Heart right ventricle (tissue), 16 donors: ENCODE measurements around the gene PROCR. TPM values are rescaled to one million over a fixed set of nuclear protein-coding genes. Genes with fewer than 3 reads are reported as not detected.
A peak's percentile ranks its signal among the peaks of the same experiment; 100 is the strongest.
"Not testable (repeated sequence)": the region's sequence is repeated elsewhere in the genome, so short reads cannot be mapped to it uniquely, and the experiment has no call there.

Experiments
- ATAC-seq, 8 donors: fragments of 200-7000 bp; cut with Tn5 transposase; one replicate each; pipeline ENCODE4 v1.9.1; 2020; ENCODE audit warnings: mild to moderate bottlenecking in 8 of 8, moderate library complexity in 8 of 8, moderate number of reproducible peaks in 1 of 8
- DNase-seq, 2 donors: peaks; one replicate each; pipeline ENCODE4 v3.0.0-alpha.2; 2020
- H3K27ac ChIP-seq, 10 donors: fragments of 200-600 bp; sonication (generic) in 2 of 10; one replicate each; pipeline versions ENCODE4 v1.5.0 to v1.8.0; 2020 to 2022; ENCODE audit warnings: mild to moderate bottlenecking in 3 of 10
- H3K27me3 ChIP-seq, 7 donors: fragments of 200-600 bp; one replicate each; pipeline ENCODE4 v1.8.0; 2021 to 2022; ENCODE audit warnings: mild to moderate bottlenecking in 2 of 7
- H3K36me3 ChIP-seq, 9 donors: fragments of 200-600 bp; sonication (generic) in 1 of 9; one replicate each; pipeline versions ENCODE4 v1.5.0 to v1.8.0; 2020 to 2022; ENCODE audit warnings: mild to moderate bottlenecking in 2 of 9
- H3K4me1 ChIP-seq, 9 donors: fragments of 200-600 bp; sonication (generic) in 1 of 9; one replicate each; pipeline versions ENCODE4 v1.5.0 to v1.8.0; 2020 to 2022; ENCODE audit warnings: mild to moderate bottlenecking in 4 of 9
- H3K4me3 ChIP-seq, 10 donors: fragments of 200-600 bp; sonication (generic) in 2 of 10; one replicate each; pipeline versions ENCODE4 v1.5.0 to v1.8.0; 2020 to 2022; ENCODE audit warnings: mild to moderate bottlenecking in 7 of 10, moderate library complexity in 2 of 10
- H3K9me3 ChIP-seq, 11 donors: fragments of 200-600 bp in 10 of 11; sonication (generic) in 2 of 11; one replicate each; pipeline versions ENCODE4 v1.5.0 to v1.8.0; 2013 to 2022; ENCODE audit warnings: mild to moderate bottlenecking in 2 of 11, control low read depth in 1 of 11, moderate library complexity in 1 of 11
- CTCF ChIP-seq, 9 donors: fragments of 200-600 bp; sonication (generic) in 2 of 9; IDR thresholded peaks; one replicate each; pipeline versions ENCODE4 v1.5.0 to v1.8.0; 2021 to 2022; ENCODE audit warnings: antibody characterized with exemption in 9 of 9, mild to moderate bottlenecking in 5 of 9, moderate library complexity in 1 of 9
- WGBS, 2 donors: extraction: QIAGEN DNeasy Blood & Tissue Kit; methylation state at CpG; one replicate each; pipeline ENCODE4 v1.1.7; 2013; ENCODE audit warnings: inconsistent platforms in 1 of 2; 5-methylcytosine and 5-hydroxymethylcytosine counted together
- intact Hi-C, 10 donors: fragments of 100-400 bp; cut with DNase I; formaldehyde crosslinking; loops; one replicate each; pipeline versions ENCODE4 v1.11.1 to v1.14.2; 2022
- polyA plus RNA-seq, 2 donors: library from polyadenylated mRNA; stranded (reverse); fragments of 200-250 nt; gene quantifications; one replicate each; pipeline ENCODE4 v1.2.3, GENCODE V29; 2013
- total RNA-seq, 10 donors: library from RNA; stranded (reverse); fragmentation: NEBNext Ultra II Directional in 3 of 10; extraction: Animal tissue kit (Norgen Biotek cat#: 25700) in 3 of 10; gene quantifications; one replicate each; pipeline versions ENCODE4 v1.2.1 to v1.2.4, GENCODE V29; 2021 to 2023
- donor health status: Arrhythmogenic right ventricular cardiomyopathy.
- donor health status: ischemic (EF 13 %, LVEDD 7.1; RV severe dilation, severe dysfunction).
- donor health status: healthy with polysubstance abuse.
- donor health status: DM: no; HTN: yes; CAD: no.
- donor health status: DM: no; HTN: no; CAD: no.
- donor health status: ischemic (EF 25% LVEDD 6.9; RV normal size, moderate dysfunction).
- donor health status: ischemic (EF 25% LVEDD 5.7; RV mildly dilated, moderate dysfunction).
- donor health status: healthy.
- donor health status: DM: yes; HTN: yes; CAD: no.
- donor health status: Ischemic cardiomyopathy.
- donor health status: ischemic (EF 35%, LVEDD 5.7; RV mildly dilated, moderate dysfunction).
- donor health status: nonischemic (EF 11% LVEDD 7.7; RV severe dilation, severe dysfunction).
- donor health status: DM: yes; HTN: yes; CAD: no.
- donor health status: PGD.
- donor health status: ischemic (EF 29% LVEDD 5.4; RV normal size, mild dysfunction).
- donor health status: nonischemic (EF 23%, LVEDD 6.1; RV moderate dilation, normal function).

Gene PROCR
- total and polyA plus RNA-seq, 12 donors: 3.0 to 26.7 (median 8.8) TPM

- TF ChIP-seq CTCF (IDR thresholded peaks at IDR 0.05): no peak
- peaks cover 8 to 25% (median 19%) of the 10 kb centered on the region in 9 donors for H3K4me1 ChIP-seq
- 66 to 77% methylated on average over 4 of the region's 4 CpGs for WGBS, 2 donors
- H3K36me3 ChIP-seq: no peaks in the 10 kb centered on the region
- ATAC-seq (no peak), DNase-seq (no peak)
- H3K27me3 ChIP-seq: no peaks in the 10 kb centered on the region
- H3K27ac ChIP-seq: peak overlapping the region in 7 of 10 donors; percentile 16 to 67 (median 38)
- intact Hi-C loops: no loop called here
- H3K9me3 ChIP-seq: peaks cover 0 to 6% (median 0%) of the 10 kb centered on the region in 11 donors
- H3K4me3 ChIP-seq: no peak overlapping the region
Observed at GRCh38 chr20:35165221-35166185, 6.4 kb upstream of the PROCR start.

GRCh38 chr20:35166242-35166830 is 5.5 kb upstream of the PROCR start:
- Histone ChIP-seq H3K27me3 (no peaks in the 10 kb centered on the region), H3K4me1 (peaks cover 8 to 28% (median 21%) of the 10 kb centered on the region in 9 donors), H3K36me3 (no peaks in the 10 kb centered on the region), H3K27ac (peak overlapping the region in 7 of 10 donors; percentile 16 to 67 (median 38)), H3K4me3 (no peak overlapping the region), H3K9me3 (peaks cover 0 to 6% (median 0%) of the 10 kb centered on the region in 11 donors)
- intact Hi-C loops: no loop called here
- ATAC-seq (peak; percentile 86 to 97 (median 95)), DNase-seq (peak; percentile 76 to 78)
- no peak for TF ChIP-seq CTCF (IDR thresholded peaks at IDR 0.05)
- WGBS, 2 donors: 18 to 19% methylated on average over 5 of the region's 5 CpGs

DNA sequence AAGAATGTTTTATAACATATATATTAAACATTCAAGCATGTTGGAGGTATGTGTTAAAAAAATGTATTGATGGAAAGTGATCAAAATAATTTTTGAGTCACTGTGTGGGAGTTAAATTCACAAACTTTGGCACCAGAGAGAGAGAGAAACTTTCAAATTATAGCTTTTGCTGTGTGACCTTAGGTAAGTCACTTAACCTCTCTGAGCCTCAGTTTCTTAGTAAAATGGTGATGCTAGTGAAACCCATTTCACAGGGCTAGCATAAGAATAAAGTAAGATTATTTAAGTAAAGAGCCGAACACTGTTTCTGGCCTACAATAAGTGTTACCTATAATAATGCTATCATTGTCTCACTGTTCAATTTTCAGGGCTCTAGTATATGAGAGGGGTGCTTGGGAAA is 4.1 kb upstream of the PROCR start:
- H3K9me3 ChIP-seq: peaks cover 0 to 6% (median 0%) of the 10 kb centered on the region in 11 donors
- TF ChIP-seq CTCF (IDR thresholded peaks at IDR 0.05): no peak
- no peak overlapping the region for H3K4me3 ChIP-seq
- WGBS, 2 donors: 100% methylated on average over 1 of the region's 1 CpG
- no peaks in the 10 kb centered on the region for H3K36me3 ChIP-seq
- peak overlapping the region in 1 of 10 donors; percentile 14 for H3K27ac ChIP-seq
- intact Hi-C loops: no loop called here
- ATAC-seq (no peak), DNase-seq (no peak)
- peaks cover 8 to 40% (median 32%) of the 10 kb centered on the region in 9 donors for H3K4me1 ChIP-seq
- no peaks in the 10 kb centered on the region for H3K27me3 ChIP-seq

DNA sequence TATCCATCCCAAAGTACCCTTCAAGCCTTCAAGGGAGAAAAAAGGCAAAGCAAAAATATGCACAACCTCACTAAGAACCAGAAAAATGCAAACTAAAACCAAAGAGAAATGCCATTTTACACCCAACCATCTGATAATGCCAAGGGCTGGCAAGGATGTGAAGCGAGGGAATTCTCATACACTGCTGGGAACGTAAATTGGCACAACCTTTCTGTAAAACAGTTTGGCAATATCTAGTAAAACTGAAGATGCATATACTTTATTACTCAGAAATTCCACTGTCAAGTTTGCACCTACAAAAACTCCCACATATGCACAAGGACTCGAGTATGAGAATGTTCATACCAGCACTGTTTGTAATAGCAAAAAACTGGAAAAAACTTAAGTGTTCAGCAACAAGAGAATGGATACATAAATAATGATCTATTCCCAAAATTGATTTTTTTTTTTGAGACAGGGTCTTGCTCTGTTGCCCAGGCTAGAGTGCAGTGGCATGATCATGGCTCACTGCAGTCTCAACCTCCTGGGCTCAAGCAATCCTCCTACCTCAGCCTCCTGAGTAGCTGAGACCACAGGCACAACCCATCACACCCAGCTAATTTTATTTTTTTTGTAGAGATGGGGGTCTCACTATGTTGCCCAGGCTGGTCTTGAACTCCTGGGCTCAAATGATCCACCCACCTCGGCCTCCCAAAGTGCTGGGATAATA is 3.0 kb upstream of the PROCR start:
- H3K4me1 ChIP-seq: peaks cover 8 to 44% (median 34%) of the 10 kb centered on the region in 9 donors
- H3K27ac ChIP-seq, intact Hi-C loops, H3K36me3 ChIP-seq, H3K27me3 ChIP-seq, H3K4me3 ChIP-seq, ATAC-seq, DNase-seq, H3K9me3 ChIP-seq: not testable (repeated sequence)
- WGBS, 2 donors: 91 to 93% methylated on average over 4 of the region's 4 CpGs
